AG09309 (cell line): Measurements from ENCODE around the gene PDE3B.
A peak's percentile ranks its signal among the peaks of the same experiment; 100 is the strongest.
"Not testable (repeated sequence)": the region's sequence is repeated elsewhere in the genome, so short reads cannot be mapped to it uniquely, and the experiment has no call there.

Experiments used
- DNase-seq: peaks from one replicate; pipeline ENCODE4 v3.0.0-alpha.2; 2010; ENCODE audit warnings: low read depth
- H3K4me3 ChIP-seq: 2 replicates; pipeline ENCODE4 v1.5.1; 2011; ENCODE audit warnings: mild to moderate bottlenecking, low read depth, low read length, moderate library complexity; ENCODE audit not compliant: control insufficient read depth
- CTCF ChIP-seq: IDR thresholded peaks from 2 replicates; pipeline ENCODE4 v1.5.1; 2011; ENCODE audit warnings: mild to moderate bottlenecking, low read depth, low read length, inconsistent platforms; ENCODE audit not compliant: insufficient read depth, control insufficient read depth; ENCODE audit errors: missing control alignments

PDE3B gene

GRCh38 chr11:14775897-14776296 lies 132.3 kb downstream of the PDE3B start:
- no peak for DNase-seq
- TF ChIP-seq CTCF: no peak
- no peak overlapping the region for H3K4me3 ChIP-seq

- DNase-seq: not testable (repeated sequence)
These were observed 134.9 kb downstream of the PDE3B start for GRCh38 chr11:14778460-14778859.

GRCh38 chr11:14783788-14784187 lies 140.2 kb downstream of the PDE3B start:
- no peak for DNase-seq

More at GRCh38 chr11:14778460-14778859, 134.9 kb downstream of the PDE3B start:
- not testable (repeated sequence) for H3K4me3 ChIP-seq

GRCh38 chr11:14784230-14784629 lies 140.6 kb downstream of the PDE3B start:
- TF ChIP-seq CTCF: no peak
- DNase-seq: no peak
- H3K4me3 ChIP-seq: no peak overlapping the region

More at GRCh38 chr11:14783788-14784187, 140.2 kb downstream of the PDE3B start:
- no peak for TF ChIP-seq CTCF
- no peak overlapping the region for H3K4me3 ChIP-seq

- no peak for DNase-seq
- no peak overlapping the region for H3K4me3 ChIP-seq
- TF ChIP-seq CTCF: peak; percentile 36
These were observed 146.4 kb downstream of the PDE3B start for GRCh38 chr11:14789879-14790484.

GRCh38 chr11:14793546-14793945 lies 149.9 kb downstream of the PDE3B start:
- DNase-seq: no peak

GRCh38 chr11:14796028-14796427 lies 152.4 kb downstream of the PDE3B start:
- H3K4me3 ChIP-seq, DNase-seq: not testable (repeated sequence)

More at GRCh38 chr11:14793546-14793945, 149.9 kb downstream of the PDE3B start:
- no peak overlapping the region for H3K4me3 ChIP-seq
- no peak for TF ChIP-seq CTCF

- no peak for DNase-seq
- TF ChIP-seq CTCF: no peak
- no peak overlapping the region for H3K4me3 ChIP-seq
These were observed 160.2 kb downstream of the PDE3B start for GRCh38 chr11:14803846-14804245.
